ENCODE measurements around the gene SUMO3. TPM values are rescaled to one million over a fixed set of nuclear protein-coding genes. Genes with fewer than 3 reads are reported as not detected.

SUMO3 gene
- total and polyA plus RNA-seq, 2 of the 8 experiments (the other 6 are each of a cell fraction or from before 2014, with no cell fraction given): 96.8 to 101 TPM

- Histone ChIP-seq H2BK15ac (ENCODE audit: low read length) (no peak overlapping the region; the same call in 1 of the 2 replicates), H3K14ac (ENCODE audit: insufficient read length) (no peak overlapping the region), H4K91ac (replicated peaks; ENCODE audit: insufficient read length, low read length) (no peak overlapping the region), H3K9ac (replicated peaks in 1 of 4; ENCODE audit: extremely low read depth in 1 of 4, low read depth in 3 of 4, low read length in 3 of 4) (no peak overlapping the region), H3K4ac (replicated peaks; ENCODE audit: insufficient read length, low read depth, low read length) (no peak overlapping the region), H3K27me3 (replicated peaks in 1 of 4; ENCODE audit: control insufficient read depth in 3 of 4, extremely low read depth in 1 of 4, insufficient read depth in 3 of 4, low read length in 3 of 4) (no peaks in the 10 kb centered on the region), H3K79me2 (ENCODE audit: control insufficient read depth in 1 of 2, insufficient read depth in 2 of 2, low read length in 2 of 2) (no peaks in the 10 kb centered on the region), H3K56ac (replicated peaks; ENCODE audit: insufficient read length, low read depth, low read length) (no peak overlapping the region), H2BK20ac (ENCODE audit: low read length) (no peak overlapping the region), H3K18ac (ENCODE audit: extremely low read depth, low read length) (no peak overlapping the region), H2BK120ac (replicated peaks; ENCODE audit: low read depth, low read length) (no peak overlapping the region), H4K5ac (ENCODE audit: insufficient read length, low read depth, low read length) (no peak overlapping the region), H4K20me1 (replicated peaks in 1 of 2; ENCODE audit: control insufficient read depth in 1 of 2, insufficient read depth in 2 of 2, low read length in 2 of 2) (no peaks in the 10 kb centered on the region), H3K27ac (ENCODE audit: low read depth, low read length) (no peak overlapping the region), H2AFZ (ENCODE audit: low read length) (no peak overlapping the region; the same call in 1 of the 2 replicates), H3K4me2 (ENCODE audit: insufficient read depth in 1 of 2, low read depth in 2 of 2, low read length in 2 of 2) (no peak overlapping the region), H2AK5ac (ENCODE audit: low read depth, low read length) (no peak overlapping the region), H3K36me3 (ENCODE audit: control insufficient read depth in 2 of 4, insufficient read depth in 4 of 4, low read length in 3 of 4) (no peaks in the 10 kb centered on the region; a peak in 1 of 8 replicates), H3K4me1 (replicated peaks in 1 of 4; ENCODE audit: control insufficient read depth in 3 of 4, insufficient read depth in 4 of 4, low read length in 3 of 4) (no peaks in the 10 kb centered on the region; a peak in 2 of 7 replicates), H3K9me3 (ENCODE audit: insufficient read depth in 2 of 2, low read depth in 1 of 2, low read length in 1 of 2) (no peaks in the 10 kb centered on the region), H3K79me1 (ENCODE audit: low read depth, low read length) (no peaks in the 10 kb centered on the region), H2BK5ac (ENCODE audit: low read depth, low read length) (no peak overlapping the region; the same call in 1 of the 2 replicates), H4K8ac (ENCODE audit: extremely low read depth, insufficient read depth, low read length) (no peak overlapping the region), H3K4me3 (ENCODE audit: extremely low read depth in 1 of 4, insufficient read depth in 2 of 4, low read depth in 3 of 4, low read length in 4 of 4) (no peak overlapping the region), H3K23ac (ENCODE audit: insufficient read length) (no peak overlapping the region), H2BK12ac (ENCODE audit: low read depth, low read length) (no peak overlapping the region), H3K23me2 (ENCODE audit: low read depth, low read length) (no peaks in the 10 kb centered on the region; the same call in 1 of the 2 replicates)
- WGBS, 2 experiments (ENCODE audit: extremely low coverage in 1 of 2, insufficient coverage in 1 of 2, insufficient read length in 1 of 2, insufficient replicate concordance in 2 of 2, low coverage in 1 of 2, low lambda C conversion rate in 2 of 2, missing lambda C conversion rate in 1 of 2): 89% methylated on average over 34 of the region's 37 CpGs; no CpG with 5 or more reads in 1 of the 2 experiments
- CTCF ChIA-PET (ENCODE audit: partially characterized antibody): interaction anchor here (0.6 to 1.7 kb wide), 2 partner anchors 13 to 113 kb away, joined by 3 read pairs; no protein-coding TSS in a partner anchor
- no peak for TF ChIP-seq CTBP2 (IDR thresholded peaks at IDR 0.05; ENCODE audit: borderline replicate concordance, insufficient read depth, insufficient read length, low read length)
- FAIRE-seq (no peak), DNase-seq (ENCODE audit: low read depth in 1 of 2, low spot score in 2 of 2) (no peak)
- POLR2A ChIA-PET (ENCODE audit: partially characterized antibody): interaction anchor here (0.5 to 2.0 kb wide), 2 partner anchors 11 to 206 kb away, joined by 3 to 5 read pairs; no protein-coding TSS in a partner anchor
Measured at GRCh38 chr21:44836666-44837471, 19.0 kb upstream of the SUMO3 start.
